OCI-M2 (cell line): ENCODE measurements around the gene RAD51B.
"Not testable (repeated sequence)": the region's sequence is repeated elsewhere in the genome, so short reads cannot be mapped to it uniquely, and the experiment has no call there.

Experiments
- DNase-seq: peaks from one replicate; lab custom pipeline; 2025; ENCODE audit not compliant: unreplicated experiment; lab: John Stamatoyannopoulos, UW

Gene RAD51B

GRCh38 chr14:67977434-67978034, 158.0 kb downstream of the RAD51B start:
- no peak for DNase-seq

GRCh38 chr14:67978749-67979148, 159.2 kb downstream of the RAD51B start:
- no peak for DNase-seq

- no peak for DNase-seq
Measured at GRCh38 chr14:67982711-67983608, 163.4 kb downstream of the RAD51B start.

- DNase-seq = no peak
Measured at GRCh38 chr14:67984274-67984673, 164.7 kb downstream of the RAD51B start.

GRCh38 chr14:67986131-67986841, 166.7 kb downstream of the RAD51B start:
- no peak for DNase-seq

GRCh38 chr14:67987606-67988005, 168.0 kb downstream of the RAD51B start:
- no peak for DNase-seq

GRCh38 chr14:67988210-67988609, 168.6 kb downstream of the RAD51B start:
- not testable (repeated sequence) for DNase-seq

GRCh38 chr14:67990576-67990975, 171.0 kb downstream of the RAD51B start:
- DNase-seq = no peak

GRCh38 chr14:67994531-67994930, 175.0 kb downstream of the RAD51B start:
- DNase-seq = no peak

GRCh38 chr14:67996235-67996634, 176.7 kb downstream of the RAD51B start:
- DNase-seq = no peak

- DNase-seq = no peak
Measured at GRCh38 chr14:67998834-67999233, 179.3 kb downstream of the RAD51B start.

GRCh38 chr14:67999290-67999689, 179.7 kb downstream of the RAD51B start:
- DNase-seq = no peak

GRCh38 chr14:67999705-68000384, 180.3 kb downstream of the RAD51B start:
- DNase-seq = no peak

- DNase-seq = no peak
Measured at GRCh38 chr14:68000511-68000910, 180.9 kb downstream of the RAD51B start.

- DNase-seq = no peak
Measured at GRCh38 chr14:68008491-68008890, 188.9 kb downstream of the RAD51B start.

- no peak for DNase-seq
Measured at GRCh38 chr14:68011406-68012028, 191.9 kb downstream of the RAD51B start.

GRCh38 chr14:68012871-68013270, 193.3 kb downstream of the RAD51B start:
- no peak for DNase-seq

- DNase-seq = no peak
Measured at GRCh38 chr14:68013326-68013725, 193.7 kb downstream of the RAD51B start.

- DNase-seq = no peak
Measured at GRCh38 chr14:68014771-68015170, 195.2 kb downstream of the RAD51B start.

- DNase-seq = no peak
Measured at GRCh38 chr14:68015356-68016254, 196.0 kb downstream of the RAD51B start.
